H9 (cell line): ENCODE measurements around the gene SH3BP2. TPM values are rescaled to one million over a fixed set of nuclear protein-coding genes. Genes with fewer than 3 reads are reported as not detected.
A peak's percentile ranks its signal among the peaks of the same experiment; 100 is the strongest.

Source experiments
- DNase-seq: peaks from one replicate; pipeline ENCODE4 v3.0.0-alpha.2; 2017
- H2AFZ ChIP-seq: one replicate; pipeline ENCODE4 v1.6.1; 2013; ENCODE audit warnings: mild to moderate bottlenecking, low read length, control low read depth, moderate library complexity
- H2AK5ac ChIP-seq: 2 replicates; pipeline ENCODE4 v1.6.1; 2013; ENCODE audit warnings: low read length, control low read depth, mixed read lengths; ENCODE audit not compliant: insufficient read length
- H2BK120ac ChIP-seq: one replicate; pipeline ENCODE4 v1.6.1; 2013; ENCODE audit warnings: low read depth, mild to moderate bottlenecking, low read length, control low read depth, inconsistent platforms; ENCODE audit not compliant: poor library complexity, severe bottlenecking
- H2BK12ac ChIP-seq: 2 replicates; pipeline ENCODE4 v1.6.1; 2013; ENCODE audit warnings: low read length, control low read depth, mixed read lengths, low read depth; ENCODE audit not compliant: insufficient read length
- H2BK15ac ChIP-seq: 2 replicates; pipeline ENCODE4 v1.6.1; 2013; ENCODE audit warnings: low read depth, low read length, control low read depth
- H2BK20ac ChIP-seq: one replicate; pipeline ENCODE4 v1.6.1; 2013; ENCODE audit warnings: low read depth, mild to moderate bottlenecking, low read length, control low read depth, inconsistent platforms; ENCODE audit not compliant: poor library complexity, severe bottlenecking
- H2BK5ac ChIP-seq: 2 replicates; pipeline ENCODE4 v1.6.1; 2013; ENCODE audit warnings: low read length, control low read depth, mixed read lengths; ENCODE audit not compliant: insufficient read length
- H3K14ac ChIP-seq: 2 replicates; pipeline ENCODE4 v1.6.1; 2013; ENCODE audit warnings: low read length, control low read depth; ENCODE audit not compliant: insufficient read depth
- H3K18ac ChIP-seq: 2 replicates; pipeline ENCODE4 v1.6.1; 2013; ENCODE audit warnings: low read depth, mild to moderate bottlenecking, mixed read lengths, low read length, control low read depth; ENCODE audit not compliant: insufficient read length
- H3K23ac ChIP-seq: 2 replicates; pipeline ENCODE4 v1.6.1; 2013; ENCODE audit warnings: low read length, control low read depth, mixed read lengths, low read depth; ENCODE audit not compliant: insufficient read length
- H3K23me2 ChIP-seq: 2 replicates; pipeline ENCODE4 v1.6.1; 2013; ENCODE audit warnings: low read depth, mild to moderate bottlenecking, mixed read lengths, low read length, control low read depth; ENCODE audit not compliant: insufficient read length, poor library complexity, severe bottlenecking
- H3K27ac ChIP-seq: 2 replicates; pipeline ENCODE4 v1.5.1; 2013; ENCODE audit warnings: low read length, control low read depth, mixed read lengths, low read depth; ENCODE audit not compliant: insufficient read length
- H3K27me3 ChIP-seq: 2 replicates; pipeline ENCODE4 v1.6.1; 2013; ENCODE audit warnings: low read length, control low read depth, inconsistent platforms; ENCODE audit not compliant: insufficient read depth
- H3K4ac ChIP-seq: 2 replicates; pipeline ENCODE4 v1.6.1; 2013; ENCODE audit warnings: low read depth, mild to moderate bottlenecking, control low read depth, inconsistent platforms, low read length, moderate library complexity
- H3K4me1 ChIP-seq: 2 replicates; pipeline ENCODE4 v1.6.1; 2013; ENCODE audit warnings: low read length, control low read depth, inconsistent platforms; ENCODE audit not compliant: insufficient read depth
- H3K4me2 ChIP-seq: 2 replicates; pipeline ENCODE4 v1.6.1; 2013; ENCODE audit warnings: low read length, control low read depth, mixed read lengths; ENCODE audit not compliant: insufficient read length, insufficient read depth
- H3K56ac ChIP-seq: 2 replicates; pipeline ENCODE4 v1.6.1; 2013; ENCODE audit warnings: low read depth, mild to moderate bottlenecking, mixed read lengths, low read length, control low read depth; ENCODE audit not compliant: insufficient read length
- H3K79me1 ChIP-seq: 2 replicates; pipeline ENCODE4 v1.6.1; 2013; ENCODE audit warnings: low read depth, mild to moderate bottlenecking, moderate library complexity, low read length, control low read depth, inconsistent platforms; ENCODE audit not compliant: insufficient read depth, poor library complexity, severe bottlenecking
- H3K79me2 ChIP-seq: 2 replicates; pipeline ENCODE4 v1.6.1; 2013; ENCODE audit warnings: low read length, control low read depth, inconsistent platforms; ENCODE audit not compliant: insufficient read depth
- H3K9ac ChIP-seq: 2 replicates; pipeline ENCODE4 v1.6.1; 2013; ENCODE audit warnings: low read length, control low read depth, mixed read lengths; ENCODE audit not compliant: insufficient read length; ENCODE audit errors: extremely low read depth
- H3K9me3 ChIP-seq: one replicate; pipeline ENCODE4 v1.6.1; 2013; ENCODE audit warnings: low read depth, low read length, inconsistent platforms; ENCODE audit not compliant: control insufficient read depth
- H3T11ph ChIP-seq: one replicate; pipeline ENCODE4 v1.6.1; 2013; ENCODE audit warnings: mild to moderate bottlenecking, low read length, control low read depth, inconsistent platforms
- H4K20me1 ChIP-seq: one replicate; pipeline ENCODE4 v1.6.1; 2013; ENCODE audit not compliant: control insufficient read depth, insufficient read length, insufficient read depth
- H4K5ac ChIP-seq: 2 replicates; pipeline ENCODE4 v1.6.1; 2013; ENCODE audit warnings: low read depth, mild to moderate bottlenecking, mixed read lengths, low read length, control low read depth; ENCODE audit not compliant: insufficient read length
- H4K8ac ChIP-seq: replicated peaks from 2 replicates; pipeline ENCODE4 v1.6.1; 2013; ENCODE audit warnings: low read length, control low read depth, mixed read lengths, low read depth; ENCODE audit not compliant: insufficient read length
- H4K91ac ChIP-seq: 2 replicates; pipeline ENCODE4 v1.6.1; 2013; ENCODE audit warnings: low read depth, mild to moderate bottlenecking, moderate library complexity, mixed read lengths, low read length, control low read depth; ENCODE audit not compliant: insufficient read length
- H3K27ac Mint-ChIP-seq, 3 experiments: 2 replicates in 2 of 3; 3 replicates in 1 of 3; pipeline ENCODE4 v1.8.0; 2020 to 2021; ENCODE audit warnings: mixed read lengths in 3 of 3, mild to moderate bottlenecking in 1 of 3, moderate library complexity in 1 of 3
- H3K27me3 Mint-ChIP-seq: 2 replicates; pipeline ENCODE4 v1.8.0; 2021; ENCODE audit warnings: low read depth, mild to moderate bottlenecking, moderate library complexity, mixed read lengths
- H3K36me3 Mint-ChIP-seq, 3 experiments: 2 replicates in 2 of 3; 3 replicates in 1 of 3; pipeline ENCODE4 v1.8.0; 2020 to 2021; ENCODE audit warnings: low read depth in 3 of 3, mixed read lengths in 3 of 3; ENCODE audit not compliant: insufficient read depth in 1 of 3
- H3K4me1 Mint-ChIP-seq, 2 experiments: 2 replicates each; pipeline ENCODE4 v1.8.0; 2020; ENCODE audit warnings: mixed read lengths in 2 of 2
- H3K4me3 Mint-ChIP-seq, 2 experiments: 2 replicates in 1 of 2; 3 replicates in 1 of 2; pipeline ENCODE4 v1.8.0; 2020 to 2021; ENCODE audit warnings: mild to moderate bottlenecking in 2 of 2, mixed read lengths in 2 of 2, moderate library complexity in 1 of 2
- H3K9me3 Mint-ChIP-seq, 2 experiments: 2 replicates in 1 of 2; 3 replicates in 1 of 2; pipeline ENCODE4 v1.8.0; 2020; ENCODE audit warnings: mild to moderate bottlenecking in 2 of 2, mixed read lengths in 2 of 2, moderate library complexity in 1 of 2
- WGBS: extraction: QIAGEN DNeasy Blood & Tissue Kit; methylation state at CpG from one replicate; pipeline ENCODE4 v1.1.7; 2013; ENCODE audit warnings: missing lambda C conversion rate, low lambda C conversion rate, mixed read lengths; ENCODE audit not compliant: insufficient read length; ENCODE audit errors: extremely low coverage; 5-methylcytosine and 5-hydroxymethylcytosine counted together
- total RNA-seq: library from RNA; stranded (reverse); gene quantifications from 2 replicates; pipeline ENCODE4 v1.2.1, GENCODE V29; 2021
- TF ChIP-seq, protein P1 (sequence below): fragments of 200-600 bp; sonication (generic); conservative IDR thresholded peaks from 3 replicates; pipeline ENCODE4 v1.8.0; 2021; ENCODE audit warnings: antibody characterized with exemption, mild to moderate bottlenecking

SH3BP2 gene
- total RNA-seq, 1 experiment from 2014 or later = 37.6 TPM

DNA sequence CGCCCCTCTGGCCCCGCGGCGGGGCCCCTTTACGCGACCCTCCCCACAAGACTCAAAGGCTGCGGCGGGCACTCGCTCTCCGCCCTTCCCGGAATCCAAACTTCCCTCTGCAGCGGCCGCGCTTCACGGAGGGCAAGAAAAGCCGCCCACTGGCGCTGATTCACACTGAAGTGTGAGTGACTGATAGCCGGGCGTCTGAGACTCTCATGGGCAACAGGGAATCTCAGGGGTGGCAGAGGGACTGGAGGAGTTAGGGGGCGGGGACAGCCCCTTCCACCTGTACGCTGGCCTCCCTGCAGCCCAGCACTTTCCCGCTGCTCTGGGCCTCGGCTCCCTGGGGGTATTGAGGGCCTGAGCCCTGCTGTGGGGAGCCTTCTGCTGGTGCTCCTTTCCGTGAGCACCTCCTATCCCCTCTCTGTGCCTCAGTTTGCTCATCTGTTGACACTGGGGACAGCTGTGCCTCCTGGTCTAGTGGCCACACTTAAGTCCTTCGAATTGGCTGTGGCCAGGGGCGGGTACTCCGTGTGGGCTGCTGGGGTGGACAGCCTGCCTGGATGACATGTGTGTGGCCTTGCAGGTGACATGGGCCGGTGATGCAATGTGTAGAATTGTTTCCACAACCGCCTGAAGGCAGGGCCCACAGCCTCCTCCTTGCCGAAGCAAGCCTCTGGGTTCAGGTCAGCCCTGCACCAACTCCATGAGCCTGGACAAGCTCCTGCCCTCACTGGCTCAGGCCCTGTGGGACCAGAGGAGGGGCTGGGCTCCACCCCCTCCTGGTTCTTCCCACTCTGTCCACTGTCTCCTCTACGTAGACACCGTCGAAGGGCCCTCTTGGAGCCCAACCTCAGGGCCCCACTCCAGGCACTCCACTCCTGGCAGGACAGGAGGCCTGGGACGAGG lies 951 bp downstream of the SH3BP2 start:
- H2AFZ ChIP-seq = no peak overlapping the region
- Mint-ChIP-seq H3K9me3 (no peaks in the 10 kb centered on the region), H3K4me3 (peak overlapping the region; percentile 67 to 89), H3K27ac (no peak overlapping the region), H3K36me3 (no peaks in the 10 kb centered on the region), H3K27me3 (peaks cover 24% of the 10 kb centered on the region), H3K4me1 (peaks cover 14 to 30% of the 10 kb centered on the region in 2 experiments)
- TF ChIP-seq, protein P1, sequence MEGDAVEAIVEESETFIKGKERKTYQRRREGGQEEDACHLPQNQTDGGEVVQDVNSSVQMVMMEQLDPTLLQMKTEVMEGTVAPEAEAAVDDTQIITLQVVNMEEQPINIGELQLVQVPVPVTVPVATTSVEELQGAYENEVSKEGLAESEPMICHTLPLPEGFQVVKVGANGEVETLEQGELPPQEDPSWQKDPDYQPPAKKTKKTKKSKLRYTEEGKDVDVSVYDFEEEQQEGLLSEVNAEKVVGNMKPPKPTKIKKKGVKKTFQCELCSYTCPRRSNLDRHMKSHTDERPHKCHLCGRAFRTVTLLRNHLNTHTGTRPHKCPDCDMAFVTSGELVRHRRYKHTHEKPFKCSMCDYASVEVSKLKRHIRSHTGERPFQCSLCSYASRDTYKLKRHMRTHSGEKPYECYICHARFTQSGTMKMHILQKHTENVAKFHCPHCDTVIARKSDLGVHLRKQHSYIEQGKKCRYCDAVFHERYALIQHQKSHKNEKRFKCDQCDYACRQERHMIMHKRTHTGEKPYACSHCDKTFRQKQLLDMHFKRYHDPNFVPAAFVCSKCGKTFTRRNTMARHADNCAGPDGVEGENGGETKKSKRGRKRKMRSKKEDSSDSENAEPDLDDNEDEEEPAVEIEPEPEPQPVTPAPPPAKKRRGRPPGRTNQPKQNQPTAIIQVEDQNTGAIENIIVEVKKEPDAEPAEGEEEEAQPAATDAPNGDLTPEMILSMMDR = no peak
- H3K27ac ChIP-seq = no peak overlapping the region
- H4K91ac ChIP-seq = no peak overlapping the region
- no peak overlapping the region for H3K14ac ChIP-seq
- peaks cover 3% of the 10 kb centered on the region for H4K20me1 ChIP-seq
- no peak overlapping the region for H2BK15ac ChIP-seq
- H2BK20ac ChIP-seq = no peak overlapping the region
- no CpG with 5 or more reads among the region's 34 CpGs for WGBS
- no peak overlapping the region for H3T11ph ChIP-seq
- no peaks in the 10 kb centered on the region for H3K79me1 ChIP-seq
- H3K4me2 ChIP-seq = peak overlapping the region; percentile 11
- H2BK5ac ChIP-seq = no peak overlapping the region
- H3K18ac ChIP-seq = no peak overlapping the region
- no peaks in the 10 kb centered on the region for H3K23me2 ChIP-seq
- H3K79me2 ChIP-seq = no peaks in the 10 kb centered on the region
- H4K5ac ChIP-seq = no peak overlapping the region
- no peak overlapping the region for H3K4ac ChIP-seq
- no peak overlapping the region for H3K23ac ChIP-seq
- peak; percentile 43 for DNase-seq
- no peak overlapping the region for H3K56ac ChIP-seq
- no peaks in the 10 kb centered on the region for H3K9me3 ChIP-seq
- H2AK5ac ChIP-seq = no peak overlapping the region
- no peak overlapping the region for H4K8ac ChIP-seq
- no peaks in the 10 kb centered on the region for H3K4me1 ChIP-seq
- no peak overlapping the region for H2BK12ac ChIP-seq
- no peaks in the 10 kb centered on the region for H3K27me3 ChIP-seq
- H3K9ac ChIP-seq = no peak overlapping the region
- H2BK120ac ChIP-seq = no peak overlapping the region
